CD4-positive, alpha-beta T cell treated with Interleukin-12 subunit alpha and Interleukin-12 subunit beta, for 1 hour (primary cell): ENCODE results near the gene ISOC2.
"Not testable (repeated sequence)": the region's sequence is repeated elsewhere in the genome, so short reads cannot be mapped to it uniquely, and the experiment has no call there.

Experiments
- DNase-seq: peaks from one replicate; pipeline ENCODE4 v3.0.0-alpha.2; 2020

Gene ISOC2

GRCh38 chr19:55455576-55456235, 5.7 kb downstream of the ISOC2 start:
- no peak for DNase-seq

- DNase-seq, result peak; percentile 50
Measured at GRCh38 chr19:55454787-55455243, 6.6 kb downstream of the ISOC2 start.

GRCh38 chr19:55453511-55454260, 7.8 kb downstream of the ISOC2 start:
- DNase-seq, result no peak

GRCh38 chr19:55452749-55453346, 8.6 kb downstream of the ISOC2 start:
- peak; percentile 58 for DNase-seq

GRCh38 chr19:55451965-55452748, 9.3 kb downstream of the ISOC2 start:
- peak; percentile 46 for DNase-seq

- peak; percentile 25 for DNase-seq
Measured at GRCh38 chr19:55451163-55451964, 10.1 kb downstream of the ISOC2 start.

- no peak for DNase-seq
Measured at GRCh38 chr19:55449469-55449868, 12.0 kb downstream of the ISOC2 start.

GRCh38 chr19:55448175-55448490, 13.3 kb downstream of the ISOC2 start:
- not testable (repeated sequence) for DNase-seq

- no peak for DNase-seq
Measured at GRCh38 chr19:55447421-55448174, 13.8 kb downstream of the ISOC2 start.

GRCh38 chr19:55446060-55446459, 15.4 kb downstream of the ISOC2 start:
- no peak for DNase-seq

- no peak for DNase-seq
Measured at GRCh38 chr19:55444646-55445045, 16.8 kb downstream of the ISOC2 start.

GRCh38 chr19:55443824-55444480, 17.5 kb downstream of the ISOC2 start:
- no peak for DNase-seq

- DNase-seq, result no peak
Measured at GRCh38 chr19:55443045-55443823, 18.2 kb downstream of the ISOC2 start, which contains the start of gene SHISA7. Gene SHISA7 (minus strand): TSS chr19:55443300. CDS start chr19:55442863, 437 bp downstream.

GRCh38 chr19:55442372-55442961, 19.0 kb downstream of the ISOC2 start:
- DNase-seq, result no peak

- DNase-seq, result no peak
Measured at GRCh38 chr19:55441692-55442321, 19.6 kb downstream of the ISOC2 start.

GRCh38 chr19:55441319-55441691, 20.1 kb downstream of the ISOC2 start:
- no peak for DNase-seq

- DNase-seq, result no peak
Measured at GRCh38 chr19:55440411-55441105, 20.9 kb downstream of the ISOC2 start.

GRCh38 chr19:55439052-55439451, 22.4 kb downstream of the ISOC2 start:
- no peak for DNase-seq

- no peak for DNase-seq
Measured at GRCh38 chr19:55437410-55437809, 24.0 kb downstream of the ISOC2 start.
